ENCODE measurements around the gene ITIH1. TPM values are rescaled to one million over a fixed set of nuclear protein-coding genes. Genes with fewer than 3 reads are reported as not detected.
"Not testable (repeated sequence)": the region's sequence is repeated elsewhere in the genome, so short reads cannot be mapped to it uniquely, and the experiment has no call there.

Gene ITIH1, protein sequence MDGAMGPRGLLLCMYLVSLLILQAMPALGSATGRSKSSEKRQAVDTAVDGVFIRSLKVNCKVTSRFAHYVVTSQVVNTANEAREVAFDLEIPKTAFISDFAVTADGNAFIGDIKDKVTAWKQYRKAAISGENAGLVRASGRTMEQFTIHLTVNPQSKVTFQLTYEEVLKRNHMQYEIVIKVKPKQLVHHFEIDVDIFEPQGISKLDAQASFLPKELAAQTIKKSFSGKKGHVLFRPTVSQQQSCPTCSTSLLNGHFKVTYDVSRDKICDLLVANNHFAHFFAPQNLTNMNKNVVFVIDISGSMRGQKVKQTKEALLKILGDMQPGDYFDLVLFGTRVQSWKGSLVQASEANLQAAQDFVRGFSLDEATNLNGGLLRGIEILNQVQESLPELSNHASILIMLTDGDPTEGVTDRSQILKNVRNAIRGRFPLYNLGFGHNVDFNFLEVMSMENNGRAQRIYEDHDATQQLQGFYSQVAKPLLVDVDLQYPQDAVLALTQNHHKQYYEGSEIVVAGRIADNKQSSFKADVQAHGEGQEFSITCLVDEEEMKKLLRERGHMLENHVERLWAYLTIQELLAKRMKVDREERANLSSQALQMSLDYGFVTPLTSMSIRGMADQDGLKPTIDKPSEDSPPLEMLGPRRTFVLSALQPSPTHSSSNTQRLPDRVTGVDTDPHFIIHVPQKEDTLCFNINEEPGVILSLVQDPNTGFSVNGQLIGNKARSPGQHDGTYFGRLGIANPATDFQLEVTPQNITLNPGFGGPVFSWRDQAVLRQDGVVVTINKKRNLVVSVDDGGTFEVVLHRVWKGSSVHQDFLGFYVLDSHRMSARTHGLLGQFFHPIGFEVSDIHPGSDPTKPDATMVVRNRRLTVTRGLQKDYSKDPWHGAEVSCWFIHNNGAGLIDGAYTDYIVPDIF
- polyA plus RNA-seq (ENCODE audit: insufficient read length in 4 of 4) = 1 to 10 TPM in 1 of 4 donors, under 1 TPM in 1, not detected in 2; 0.38 to 6.3 TPM

GRCh38 chr3:52777127-52777958, at the start of gene ITIH1:
ITIH1 (plus strand) TSS chr3:52777599; CDS start chr3:52777616, 17 bp downstream.
- no peak for DNase-seq (ENCODE audit: low read depth in 4 of 4, low spot score in 3 of 4)

DNA sequence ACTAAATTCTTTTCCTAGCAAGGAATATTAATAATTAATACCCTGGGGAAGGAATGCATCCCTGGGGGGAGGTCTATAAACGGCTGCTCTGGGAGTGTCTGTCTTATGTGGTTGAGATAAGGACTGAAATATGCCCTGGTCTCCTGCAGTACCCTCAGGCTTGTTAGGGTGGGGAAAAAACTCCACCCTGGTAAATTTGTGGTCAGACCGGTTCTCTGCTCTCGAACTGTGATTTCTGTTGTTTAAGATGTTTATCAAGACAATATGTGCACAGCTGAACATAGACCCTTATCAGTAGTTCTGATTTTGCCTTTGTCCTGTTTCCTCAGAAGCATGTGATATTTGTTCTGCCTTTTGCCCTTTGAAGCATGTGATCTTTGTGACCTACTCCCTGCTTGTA, 48.6 kb upstream of the ITIH1 start:
- DNase-seq (ENCODE audit: low read depth in 4 of 4, low spot score in 3 of 4) = not testable (repeated sequence)

- DNase-seq (ENCODE audit: low read depth in 4 of 4, low spot score in 3 of 4) = no peak
These were observed 46.7 kb upstream of the ITIH1 start for GRCh38 chr3:52730681-52731080.

DNA sequence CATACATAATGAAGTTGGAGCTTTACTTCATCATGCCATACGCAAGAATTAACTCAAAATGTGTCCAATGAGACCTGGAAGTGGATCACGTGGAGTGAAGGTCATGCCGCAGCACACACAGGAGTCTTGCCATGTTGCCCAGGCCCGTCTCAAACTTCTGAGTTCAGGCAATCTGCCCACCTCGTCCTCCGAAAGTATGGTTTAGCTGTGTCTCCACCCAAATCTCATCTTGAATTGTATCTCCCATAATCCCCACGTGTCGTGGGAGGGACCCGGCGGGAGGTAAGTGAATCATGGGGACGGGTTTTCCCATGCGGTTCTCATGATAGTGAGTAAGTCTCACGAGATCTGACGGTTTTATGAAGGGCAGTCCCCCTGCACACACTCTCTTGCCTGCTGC, 45.8 kb upstream of the ITIH1 start:
- DNase-seq (ENCODE audit: low read depth in 4 of 4, low spot score in 3 of 4) = no peak

DNA sequence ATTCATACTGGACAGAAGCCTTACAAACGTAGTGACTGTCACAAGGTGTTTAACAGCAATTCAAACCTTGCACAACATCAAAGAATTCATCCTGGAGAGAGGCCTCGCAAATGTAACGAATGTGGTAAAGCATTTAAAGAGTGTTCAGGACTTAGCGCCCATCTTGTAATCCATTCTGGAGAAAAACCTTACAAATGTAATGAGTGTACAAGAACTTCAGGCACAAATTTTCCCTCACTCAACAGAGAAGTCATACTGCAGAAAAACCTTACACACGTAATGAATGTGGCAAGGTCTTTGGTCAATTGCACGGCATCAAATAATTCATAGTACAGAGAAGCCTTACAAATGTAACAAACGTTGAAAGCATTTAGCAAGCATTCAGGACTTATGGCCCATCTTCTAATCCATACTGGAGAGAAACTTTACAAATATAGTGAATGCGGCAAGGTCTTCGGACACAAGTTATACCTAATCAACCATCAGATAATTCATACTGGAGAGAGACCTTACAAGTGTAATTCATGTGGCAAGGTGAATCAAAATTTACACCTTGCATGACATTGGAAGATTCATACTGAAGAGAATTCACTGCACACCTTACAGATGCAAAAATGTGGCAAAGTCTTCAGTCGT, 44.0 kb upstream of the ITIH1 start:
- DNase-seq (ENCODE audit: low read depth in 4 of 4, low spot score in 3 of 4) = no peak

- DNase-seq (ENCODE audit: low read depth in 4 of 4, low spot score in 3 of 4) = no peak
These were observed 37.7 kb upstream of the ITIH1 start for GRCh38 chr3:52739730-52740129.

- peak in 2 of 4 donors; percentile 1 for DNase-seq (ENCODE audit: low read depth in 4 of 4, low spot score in 3 of 4)
These were observed 34.9 kb upstream of the ITIH1 start for GRCh38 chr3:52742418-52743041.

- no peak for DNase-seq (ENCODE audit: low read depth in 4 of 4, low spot score in 3 of 4)
These were observed 34.2 kb upstream of the ITIH1 start for GRCh38 chr3:52743152-52743551.

DNA sequence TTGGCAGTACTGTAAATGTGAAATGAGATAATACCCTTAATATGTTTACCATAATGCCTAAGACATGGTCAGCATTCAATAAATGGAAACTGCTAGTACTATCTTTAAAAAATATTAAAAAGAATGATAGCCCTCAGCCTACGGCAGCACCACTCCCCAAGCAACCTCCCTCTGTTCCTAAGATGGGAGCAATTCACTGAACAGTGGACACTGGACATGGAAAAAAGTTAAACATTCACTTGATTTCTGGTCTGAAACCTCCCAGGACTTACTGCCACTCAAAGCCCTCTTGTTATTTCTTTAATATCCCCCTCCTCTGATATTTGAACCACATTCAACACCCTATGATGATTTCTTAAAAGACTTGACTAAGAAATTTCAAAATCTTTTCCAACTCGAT, 33.7 kb upstream of the ITIH1 start:
- DNase-seq (ENCODE audit: low read depth in 4 of 4, low spot score in 3 of 4) = no peak

DNA sequence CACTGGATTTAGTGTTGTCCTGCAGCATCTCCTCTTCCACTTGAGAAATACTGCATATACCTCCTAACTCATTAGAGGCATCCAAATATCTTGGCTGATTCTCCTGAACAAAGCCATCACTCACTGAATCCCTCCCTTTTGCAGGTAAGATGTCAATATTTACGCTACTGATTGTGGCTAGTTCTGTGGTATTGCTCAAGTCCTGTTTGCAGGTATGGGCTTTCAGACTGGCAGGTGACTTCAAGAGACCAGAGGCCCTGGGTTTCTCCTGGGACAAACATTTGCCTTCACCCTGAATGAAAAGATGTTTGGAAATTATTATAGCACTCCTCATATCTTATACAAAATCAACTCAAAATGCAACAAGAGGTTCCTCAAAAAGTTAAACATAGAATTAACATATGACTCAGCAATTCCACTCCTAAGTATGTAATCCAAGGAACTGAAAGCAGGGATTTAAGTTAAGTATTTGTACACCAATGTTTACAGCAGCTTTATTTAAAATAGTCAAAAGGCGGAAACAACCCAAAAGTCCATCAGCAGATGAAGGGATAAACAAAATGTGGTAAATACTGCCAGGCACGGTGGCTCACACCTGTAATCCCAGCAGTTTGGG, 25.2 kb upstream of the ITIH1 start:
- no peak for DNase-seq (ENCODE audit: low read depth in 4 of 4, low spot score in 3 of 4)

GRCh38 chr3:52754373-52754772, 23.0 kb upstream of the ITIH1 start:
- DNase-seq (ENCODE audit: low read depth in 4 of 4, low spot score in 3 of 4) = no peak

DNA sequence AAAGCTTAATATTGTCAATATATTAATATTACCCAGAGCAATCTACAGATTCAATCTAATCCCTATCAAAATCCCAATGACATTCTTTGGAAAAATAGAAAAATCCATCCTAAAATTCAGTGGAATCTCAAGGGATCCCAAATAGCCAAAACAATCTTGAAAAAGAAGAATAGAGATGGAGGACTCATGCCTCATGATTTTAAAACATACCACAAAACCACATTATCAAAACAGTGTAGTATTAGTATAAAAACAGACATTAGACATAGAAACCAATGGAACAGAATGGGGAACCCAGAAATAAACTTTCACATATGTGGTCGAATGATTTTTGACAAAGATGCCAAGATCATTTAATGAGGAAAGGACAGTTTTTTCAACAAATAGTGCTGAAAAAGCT, 21.3 kb upstream of the ITIH1 start:
- no peak for DNase-seq (ENCODE audit: low read depth in 4 of 4, low spot score in 3 of 4)

DNA sequence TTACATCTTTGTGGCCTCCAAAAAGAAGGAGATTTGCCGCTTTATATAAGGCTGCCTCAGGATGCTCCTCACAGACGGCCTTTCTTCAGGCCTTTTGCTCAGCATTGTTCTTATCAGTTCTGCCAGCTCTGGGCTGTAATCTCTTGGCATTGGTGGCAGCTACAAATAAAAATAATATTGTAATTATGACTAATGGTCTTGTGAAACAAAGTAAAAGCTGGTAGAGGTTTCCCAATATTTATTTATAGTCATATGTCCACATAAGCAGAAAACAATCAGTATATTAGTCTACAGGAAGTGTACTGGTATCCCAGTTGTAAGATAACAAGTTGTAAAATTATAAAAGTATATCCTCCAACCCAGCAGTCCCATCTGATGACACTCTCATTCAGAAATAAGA, 13.9 kb upstream of the ITIH1 start:
- no peak for DNase-seq (ENCODE audit: low read depth in 4 of 4, low spot score in 3 of 4)

DNA sequence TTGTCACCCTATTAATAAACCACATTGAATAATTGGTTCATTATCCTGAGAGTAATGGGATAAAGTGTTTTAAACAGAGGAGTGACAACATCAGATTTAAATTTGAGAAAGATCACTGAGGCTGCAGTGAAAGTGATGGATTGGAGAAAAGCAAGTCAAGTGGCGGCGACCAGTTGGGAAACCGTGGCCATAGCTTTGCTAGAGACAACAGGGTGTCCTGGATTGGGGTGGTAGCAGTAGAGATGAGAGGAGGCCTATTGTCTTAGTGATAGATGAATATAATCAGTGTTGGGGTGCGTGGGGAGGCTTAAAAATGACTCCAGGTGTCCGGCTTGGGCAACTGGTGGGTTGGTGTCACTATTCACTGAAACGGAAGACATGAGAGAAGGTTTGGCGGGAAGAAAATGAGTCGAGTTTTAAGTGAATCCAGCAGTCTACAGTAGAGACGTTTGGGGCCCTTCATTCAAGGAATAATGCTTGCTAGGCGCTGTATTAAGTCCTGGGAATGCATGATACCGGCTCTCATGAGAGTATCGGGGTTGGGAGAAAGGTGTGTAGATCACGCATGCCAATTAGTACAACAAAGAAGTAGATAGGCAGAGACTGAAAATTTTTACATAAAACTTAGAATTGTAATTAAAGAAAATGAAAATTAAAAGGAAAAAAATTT, 7.5 kb upstream of the ITIH1 start:
- peak in 1 of 4 donors; percentile 3 for DNase-seq (ENCODE audit: low read depth in 4 of 4, low spot score in 3 of 4)

DNA sequence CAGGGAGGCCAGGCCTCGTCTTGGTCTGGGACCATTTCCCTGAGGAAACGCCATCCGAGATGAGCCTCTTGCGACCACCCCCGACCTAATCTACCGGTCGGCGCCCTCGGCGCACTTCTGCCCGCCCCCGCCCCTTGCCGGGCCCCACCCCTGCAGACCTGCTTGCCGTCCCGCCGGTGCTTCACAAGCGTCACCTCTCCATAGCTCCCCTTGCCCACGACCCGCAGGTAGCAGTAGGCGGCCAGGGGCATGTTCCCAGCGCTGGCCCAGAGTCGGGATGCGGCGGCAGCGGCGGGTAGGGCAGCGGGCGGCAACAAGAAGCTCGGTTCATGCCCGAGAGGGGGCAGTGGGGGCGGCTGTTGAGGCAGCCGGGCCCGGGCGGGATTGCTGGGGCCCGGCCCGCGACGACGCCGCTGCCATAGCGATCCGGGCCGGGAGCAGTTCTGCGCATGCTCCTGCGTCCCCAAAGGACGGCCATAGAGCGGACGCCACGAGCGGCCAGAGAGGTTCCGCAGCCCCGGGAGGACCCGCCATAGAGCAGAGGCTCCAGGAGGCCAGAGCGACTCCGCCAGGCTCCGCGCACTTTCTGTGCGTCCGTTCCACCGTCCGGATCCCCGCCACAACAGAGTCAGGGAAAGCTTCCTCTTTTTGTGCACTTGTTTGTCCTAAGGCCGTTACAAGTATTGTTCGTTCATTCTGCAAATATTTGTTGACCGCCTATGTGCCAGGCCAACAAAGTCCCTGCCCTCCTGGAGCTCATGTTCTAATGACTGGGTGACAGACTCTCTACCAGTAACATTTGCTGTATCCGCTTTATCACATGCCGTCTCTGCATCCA, 6.7 kb upstream of the ITIH1 start, which contains the start of gene NEK4:
Gene NEK4, minus strand, starts transcription at position 445 of the 838 bp plus-strand sequence. Its CDS starts 194 bp downstream, at position 251.
- DNase-seq (ENCODE audit: low read depth in 4 of 4, low spot score in 3 of 4) = peak; percentile 73 to 84 (median 78)

GRCh38 chr3:52771334-52771681, 6.1 kb upstream of the ITIH1 start:
- DNase-seq (ENCODE audit: low read depth in 4 of 4, low spot score in 3 of 4) = no peak

DNA sequence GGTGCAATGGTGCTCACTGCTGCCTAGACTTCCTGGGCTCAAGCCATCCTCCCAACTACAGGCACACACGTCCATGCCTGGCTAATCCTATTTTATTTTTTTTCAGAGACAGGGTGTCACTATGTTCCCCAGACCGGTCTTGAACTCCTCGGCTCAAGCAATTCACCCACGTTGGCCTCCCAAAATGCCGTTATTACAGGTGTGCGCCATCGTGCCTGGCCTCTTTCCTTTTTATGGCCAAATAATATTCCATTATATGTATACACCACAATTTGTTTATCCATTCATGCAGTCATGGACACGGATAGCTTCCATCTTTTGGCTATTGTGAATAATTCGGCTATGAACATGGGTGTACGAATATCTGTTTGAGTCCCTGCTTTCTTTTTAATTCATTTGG, 5.7 kb upstream of the ITIH1 start:
- no peak for DNase-seq (ENCODE audit: low read depth in 4 of 4, low spot score in 3 of 4)

Data from left renal pelvis (tissue), 4 donors.